IPS-18c (cell line): Measurements from ENCODE around the gene OR9A2.
"Not testable (repeated sequence)": the region's sequence is repeated elsewhere in the genome, so short reads cannot be mapped to it uniquely, and the experiment has no call there.

Experiments used
- H3K4me3 ChIP-seq: 2 replicates; pipeline ENCODE4 v1.7.0; 2013; ENCODE audit warnings: low read depth, mild to moderate bottlenecking, low read length, moderate library complexity; ENCODE audit not compliant: insufficient read depth
- H3K9me3 ChIP-seq: one replicate; pipeline ENCODE4 v1.6.1; 2013; ENCODE audit warnings: mild to moderate bottlenecking, low read length, moderate library complexity; ENCODE audit not compliant: control insufficient read depth, insufficient read depth

The OR9A2 gene

DNA sequence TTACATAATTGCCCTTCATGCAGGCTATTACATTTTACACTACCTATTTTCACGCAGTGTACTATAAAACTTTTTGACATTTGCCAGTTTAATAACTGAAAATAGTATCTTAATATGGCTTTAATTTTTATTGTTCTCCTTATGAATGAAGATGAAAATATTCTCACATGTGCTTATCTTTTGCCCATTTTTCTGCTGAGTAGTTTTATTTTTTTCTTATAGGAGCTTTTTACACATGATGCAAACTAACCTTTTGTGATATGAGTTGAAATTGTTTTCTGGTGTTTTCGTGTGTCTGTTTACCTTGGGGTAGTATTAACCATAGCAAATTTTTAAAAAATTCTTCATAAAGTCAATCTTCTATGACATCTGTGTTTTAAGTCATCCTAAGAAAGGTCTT, 26.3 kb downstream of the OR9A2 start:
- Histone ChIP-seq H3K9me3 (no peaks in the 10 kb centered on the region), H3K4me3 (no peak overlapping the region)

- Histone ChIP-seq H3K9me3 (no peaks in the 10 kb centered on the region), H3K4me3 (no peak overlapping the region)
These were observed 27.1 kb downstream of the OR9A2 start for GRCh38 chr7:142999793-143000192.

GRCh38 chr7:142998966-142999365, 28.0 kb downstream of the OR9A2 start:
- H3K4me3 ChIP-seq: no peak overlapping the region

DNA sequence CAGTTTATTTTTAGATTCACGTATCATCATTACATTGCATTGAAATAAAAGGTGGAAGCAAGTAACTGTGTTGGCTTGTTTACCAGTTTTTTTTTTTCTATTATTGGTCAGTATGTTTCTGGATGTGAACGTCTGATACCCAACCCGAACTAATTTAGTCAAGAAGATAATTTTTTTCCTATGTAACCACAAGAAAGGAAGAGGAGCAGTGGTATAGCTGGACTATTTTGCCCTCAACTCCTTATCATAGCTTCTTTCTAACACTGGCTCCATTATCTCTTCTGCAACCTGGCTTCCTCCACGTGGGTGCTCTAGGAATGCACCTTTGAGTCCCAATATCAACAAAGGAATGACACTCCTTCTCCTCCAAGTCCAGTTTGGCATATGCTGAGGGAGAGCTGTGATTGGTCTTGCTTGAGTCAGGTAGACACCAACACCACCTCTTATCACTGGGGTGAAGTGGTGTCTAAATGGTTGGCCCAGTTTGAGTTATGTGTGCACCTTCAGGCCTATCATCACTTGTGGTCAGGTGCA, 29.4 kb downstream of the OR9A2 start:
- H3K4me3 ChIP-seq: no peak overlapping the region
- no peaks in the 10 kb centered on the region for H3K9me3 ChIP-seq

More at GRCh38 chr7:142998966-142999365, 28.0 kb downstream of the OR9A2 start:
- no peaks in the 10 kb centered on the region for H3K9me3 ChIP-seq

DNA sequence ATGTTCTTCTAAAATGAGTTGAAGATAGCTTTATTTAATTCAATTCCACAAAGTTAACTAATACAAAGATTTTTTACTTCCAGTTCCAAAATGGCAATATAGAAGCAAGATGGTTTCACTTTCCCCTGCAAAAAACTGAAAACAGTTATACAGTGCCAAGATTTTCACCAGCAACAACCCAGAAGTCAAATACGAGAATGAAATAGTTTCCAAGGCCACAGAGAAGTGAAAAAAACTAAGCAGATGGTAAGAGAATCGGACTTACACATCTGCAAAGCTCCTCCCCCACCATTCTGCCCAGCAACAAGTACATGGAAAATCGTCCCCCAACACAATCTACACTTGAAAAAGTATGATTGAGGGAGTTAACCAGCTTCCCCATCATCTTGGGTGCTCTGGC, 34.5 kb downstream of the OR9A2 start:
- H3K4me3 ChIP-seq: no peak overlapping the region
- H3K9me3 ChIP-seq: no peaks in the 10 kb centered on the region

DNA sequence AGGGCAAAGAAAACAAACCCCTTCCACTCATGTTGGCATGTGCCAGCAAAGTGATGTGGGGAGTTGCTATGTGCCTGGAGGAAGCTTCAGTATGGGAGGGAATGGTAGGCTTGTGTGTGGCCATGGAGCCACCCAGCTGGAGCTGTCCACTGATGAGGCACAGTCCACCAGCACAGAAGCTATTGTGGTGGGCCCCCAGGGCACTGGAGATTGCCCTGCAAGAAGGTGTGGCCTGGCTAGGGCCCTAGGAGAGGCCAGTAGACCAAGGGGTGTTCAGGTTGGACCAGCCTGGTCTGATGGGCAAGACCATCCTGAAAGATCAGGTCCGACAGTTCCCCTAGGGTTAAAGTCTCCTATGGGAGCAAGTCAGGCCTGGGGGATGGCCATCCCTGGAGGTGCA, 42.6 kb downstream of the OR9A2 start:
- no peaks in the 10 kb centered on the region for H3K9me3 ChIP-seq
- no peak overlapping the region for H3K4me3 ChIP-seq

GRCh38 chr7:142983825-142984224, 43.1 kb downstream of the OR9A2 start:
- Histone ChIP-seq H3K4me3 (no peak overlapping the region), H3K9me3 (no peaks in the 10 kb centered on the region)

- not testable (repeated sequence) for H3K4me3 ChIP-seq, H3K9me3 ChIP-seq
These were observed 48.5 kb downstream of the OR9A2 start for GRCh38 chr7:142978402-142978801.
